HG02798 (cell line): Measurements from ENCODE around the gene LRRC2.

Experiments
- ATAC-seq: cut with Tn5 transposase; IDR thresholded peaks from one replicate; pipeline ENCODE4 v1.9.1; 2021; ENCODE audit warnings: mild to moderate bottlenecking; ENCODE audit not compliant: unreplicated experiment, poor library complexity

The LRRC2 gene

GRCh38 chr3:46484911-46485778 is 81.0 kb downstream of the LRRC2 start:
- ATAC-seq, result no peak

GRCh38 chr3:46484388-46484787 is 81.7 kb downstream of the LRRC2 start:
- ATAC-seq, result no peak

- ATAC-seq, result no peak
Observed at GRCh38 chr3:46483825-46484224, 82.3 kb downstream of the LRRC2 start.

- no peak for ATAC-seq
Observed at GRCh38 chr3:46482632-46483350, 83.3 kb downstream of the LRRC2 start.

DNA sequence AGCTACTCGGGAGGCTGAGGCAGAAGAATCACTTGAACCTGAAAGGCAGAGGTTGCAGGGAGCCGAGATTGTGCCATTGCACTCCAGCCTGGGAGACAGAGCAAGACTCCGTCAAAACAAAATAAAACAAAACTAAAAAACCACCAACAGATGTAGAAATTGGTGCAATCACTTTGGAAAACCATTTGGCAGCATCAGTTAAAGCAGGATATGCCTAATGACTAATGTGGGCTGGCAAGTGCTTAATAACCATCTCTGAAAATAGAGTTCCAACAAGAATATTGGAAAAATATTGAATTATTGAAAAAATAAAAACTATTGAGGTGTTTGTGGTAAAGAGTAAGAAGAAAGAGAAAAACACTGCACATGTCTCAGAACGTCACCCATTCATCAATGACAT is 84.5 kb downstream of the LRRC2 start:
- ATAC-seq, result no peak

DNA sequence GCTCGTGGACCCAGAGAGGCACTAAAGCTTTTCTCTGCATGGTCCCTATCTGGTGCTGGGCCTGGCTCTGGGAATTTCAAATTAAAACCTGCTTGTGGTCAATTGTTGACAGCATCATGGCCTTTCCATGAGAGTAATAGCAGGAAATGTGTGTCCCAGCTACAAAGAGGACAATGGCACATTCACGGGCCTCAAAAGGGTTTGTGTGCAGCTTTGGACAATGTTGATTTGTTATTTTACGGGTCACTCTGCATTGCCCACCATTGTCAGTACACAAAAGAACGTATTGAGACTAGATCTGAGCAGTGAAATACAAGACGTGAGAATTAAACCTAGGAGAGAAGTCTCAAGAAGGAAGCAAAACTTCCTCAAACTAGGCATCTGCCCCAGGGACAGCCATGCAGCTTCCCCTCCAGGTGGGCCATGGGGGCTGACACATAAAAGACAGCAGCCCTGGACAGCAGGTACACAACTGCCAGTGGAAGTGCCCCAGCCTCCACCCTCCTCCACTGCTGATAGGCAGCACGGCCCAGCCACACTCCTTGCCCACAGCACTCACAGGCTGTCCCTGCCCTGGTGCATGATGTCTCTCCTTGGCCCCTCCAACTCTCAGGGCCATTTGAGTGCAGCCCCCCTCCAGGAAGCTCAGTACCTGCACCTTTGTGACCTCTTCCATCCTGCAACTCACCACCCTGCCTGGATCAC is 85.5 kb downstream of the LRRC2 start:
- no peak for ATAC-seq

DNA sequence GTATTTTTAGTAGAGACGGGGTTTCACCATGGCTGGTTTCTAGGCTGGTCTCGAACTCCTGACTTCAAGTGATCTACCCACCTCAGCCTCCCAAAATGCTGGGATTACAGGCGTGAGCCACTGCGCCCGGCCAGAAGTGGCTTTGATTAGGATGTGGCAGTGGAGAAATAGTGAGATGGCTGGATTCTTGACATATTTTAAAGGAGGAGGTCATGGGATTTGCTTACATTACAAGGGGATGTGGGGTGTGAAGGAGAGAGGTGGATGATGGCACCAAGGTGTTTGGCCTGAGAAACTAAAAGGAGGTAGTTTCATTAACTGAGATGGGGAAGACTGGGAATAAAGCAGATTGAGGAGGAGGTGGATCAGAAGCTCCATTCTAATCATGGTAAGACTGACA is 86.4 kb downstream of the LRRC2 start:
- ATAC-seq, result no peak

- ATAC-seq, result no peak
Observed at GRCh38 chr3:46479021-46479420, 87.1 kb downstream of the LRRC2 start.

DNA sequence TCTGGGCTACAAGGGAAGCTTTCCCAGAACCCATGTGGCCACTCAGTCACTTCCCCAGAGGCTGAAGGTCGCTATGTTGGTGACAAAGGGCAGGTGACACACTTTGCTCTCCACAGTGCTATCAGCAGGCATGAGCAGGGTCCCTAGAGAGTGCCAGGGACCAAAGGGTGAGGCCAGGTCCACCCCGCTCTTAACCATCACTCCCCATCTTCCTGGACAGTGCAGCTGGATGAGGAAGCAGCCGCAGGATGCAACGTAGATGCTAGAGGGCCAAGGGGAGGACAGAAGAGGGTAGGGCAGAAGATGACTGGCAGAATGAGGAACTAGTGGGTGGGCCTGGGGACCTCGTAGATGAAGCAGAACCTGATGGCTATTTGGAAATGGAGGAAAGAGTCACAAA is 87.8 kb downstream of the LRRC2 start:
- ATAC-seq, result no peak

DNA sequence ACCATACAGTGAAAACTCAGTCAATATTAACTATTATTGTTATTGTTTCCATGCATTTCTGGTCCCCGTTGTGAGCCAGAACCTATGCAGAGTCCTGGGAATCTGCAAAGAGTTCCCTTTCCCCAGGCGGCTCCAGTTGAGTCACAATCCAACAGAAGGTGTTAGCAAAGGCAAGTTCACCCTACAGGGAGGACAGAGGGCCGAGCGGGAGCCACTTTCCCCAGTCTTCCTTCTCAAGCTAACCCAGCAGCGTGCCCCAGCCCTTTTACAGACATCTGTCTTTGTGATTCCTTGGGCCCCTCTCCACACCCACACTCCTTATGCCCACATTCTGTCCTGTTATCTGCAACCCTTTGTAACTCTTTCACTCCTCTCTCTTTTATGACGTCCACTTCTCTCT is 88.3 kb downstream of the LRRC2 start:
- ATAC-seq, result no peak

GRCh38 chr3:46477145-46477544 is 89.0 kb downstream of the LRRC2 start:
- ATAC-seq, result no peak

DNA sequence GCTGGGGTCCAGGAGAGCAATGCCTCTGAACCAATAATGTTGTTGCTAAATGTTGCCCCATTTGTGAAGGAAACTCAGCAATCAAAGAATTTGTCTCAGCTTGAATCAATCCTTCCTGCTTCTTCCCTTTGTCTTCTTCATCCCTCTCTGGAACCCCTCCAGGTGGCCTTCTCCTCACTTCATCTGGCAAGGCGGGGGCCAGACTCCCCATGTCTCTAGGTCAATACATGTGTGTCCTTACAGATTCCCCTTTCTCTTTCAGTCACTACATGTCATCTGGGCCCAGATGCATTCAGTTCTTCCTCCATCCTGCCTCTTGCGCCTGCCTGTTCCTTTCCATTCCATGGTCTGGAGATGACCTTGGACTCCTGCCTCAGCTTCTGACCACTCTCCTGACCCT is 93.4 kb downstream of the LRRC2 start:
- ATAC-seq, result no peak

DNA sequence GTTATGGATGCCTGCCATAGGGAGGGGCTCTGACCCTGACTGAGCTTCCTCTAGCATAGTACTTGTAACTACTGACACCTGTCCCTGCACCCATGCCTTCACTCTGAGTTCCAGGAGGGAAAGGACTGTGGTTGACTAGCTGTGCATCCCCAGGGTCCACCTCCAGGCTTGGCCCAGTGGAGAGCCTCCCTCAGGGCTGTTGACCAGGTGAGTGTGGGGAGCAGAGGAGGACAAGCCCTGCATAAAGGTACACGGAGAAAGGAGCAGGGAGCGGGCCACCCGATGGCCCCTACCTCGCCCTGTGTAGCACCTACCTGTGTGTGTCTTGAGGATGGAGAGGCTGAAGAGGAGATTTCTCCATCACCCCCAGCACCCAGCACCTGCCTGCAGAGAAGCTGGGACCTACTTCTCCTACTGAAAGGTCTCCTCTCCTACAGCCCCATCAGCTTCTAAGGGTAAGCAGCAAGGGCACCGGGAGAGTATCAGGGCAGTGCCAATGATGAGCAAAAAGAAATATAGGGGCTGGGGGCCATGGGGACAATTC is 94.7 kb downstream of the LRRC2 start:
- no peak for ATAC-seq

DNA sequence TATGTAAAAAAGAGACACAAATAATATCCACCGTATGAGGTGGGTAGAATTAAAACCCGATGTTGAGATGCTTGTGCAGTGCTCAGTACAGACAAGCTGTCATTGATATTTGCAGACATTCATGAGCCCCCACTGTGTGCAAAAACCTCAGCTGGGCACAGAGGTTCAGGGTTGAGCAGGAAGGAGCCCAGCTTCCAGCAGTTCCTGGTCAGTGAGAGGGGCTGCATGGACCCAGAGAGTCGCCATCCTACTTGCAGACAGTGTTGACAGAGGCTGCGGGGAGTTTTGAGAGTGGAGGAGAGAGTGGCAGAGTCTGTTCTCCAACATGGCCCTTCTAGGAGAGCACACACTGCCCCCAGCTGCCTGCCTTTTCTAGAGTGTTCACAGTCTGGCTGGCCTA is 95.3 kb downstream of the LRRC2 start:
- ATAC-seq, result no peak

GRCh38 chr3:46469680-46470357 is 96.3 kb downstream of the LRRC2 start:
- ATAC-seq, result no peak

DNA sequence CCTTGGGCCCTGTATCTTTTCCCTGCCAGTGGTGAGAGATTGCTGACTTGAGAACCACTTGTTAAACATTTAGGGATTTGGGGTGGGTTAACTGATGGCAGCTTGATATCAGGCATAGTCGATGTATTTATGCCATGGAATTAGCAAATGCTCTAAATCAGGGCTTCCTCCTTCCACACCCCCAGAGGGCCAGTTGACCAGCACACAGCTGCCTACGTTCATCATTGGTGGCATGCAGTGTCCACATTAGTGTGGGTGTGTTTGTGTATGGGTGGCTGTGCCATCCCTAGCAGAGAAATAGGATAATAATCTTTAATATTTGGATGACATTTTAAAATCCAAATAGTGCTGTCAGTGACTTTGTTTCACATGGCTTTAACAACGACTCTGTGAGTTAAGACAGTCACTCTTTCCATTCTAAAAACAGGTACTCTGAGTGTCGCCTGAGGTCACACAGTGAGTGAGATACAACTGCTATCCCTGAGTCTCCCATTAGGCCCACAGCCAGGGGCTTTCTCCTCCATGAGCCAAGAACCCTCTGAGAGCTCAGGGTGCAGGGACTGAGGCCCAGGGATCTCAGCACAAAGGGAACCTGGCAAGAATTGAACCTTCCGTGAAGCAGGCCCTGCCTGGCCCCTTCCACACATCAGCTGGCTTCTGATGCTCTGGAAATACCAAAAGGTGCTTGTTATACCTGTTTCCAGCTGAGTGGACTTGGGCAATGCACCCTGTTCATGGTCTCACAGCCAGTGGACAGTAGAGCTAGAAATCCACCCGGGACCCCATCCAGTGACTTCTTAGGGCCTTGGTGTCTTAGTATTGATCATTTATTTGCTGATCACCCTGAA is 97.1 kb downstream of the LRRC2 start:
- ATAC-seq, result no peak

- no peak for ATAC-seq
Observed at GRCh38 chr3:46467562-46467961, 98.5 kb downstream of the LRRC2 start.

DNA sequence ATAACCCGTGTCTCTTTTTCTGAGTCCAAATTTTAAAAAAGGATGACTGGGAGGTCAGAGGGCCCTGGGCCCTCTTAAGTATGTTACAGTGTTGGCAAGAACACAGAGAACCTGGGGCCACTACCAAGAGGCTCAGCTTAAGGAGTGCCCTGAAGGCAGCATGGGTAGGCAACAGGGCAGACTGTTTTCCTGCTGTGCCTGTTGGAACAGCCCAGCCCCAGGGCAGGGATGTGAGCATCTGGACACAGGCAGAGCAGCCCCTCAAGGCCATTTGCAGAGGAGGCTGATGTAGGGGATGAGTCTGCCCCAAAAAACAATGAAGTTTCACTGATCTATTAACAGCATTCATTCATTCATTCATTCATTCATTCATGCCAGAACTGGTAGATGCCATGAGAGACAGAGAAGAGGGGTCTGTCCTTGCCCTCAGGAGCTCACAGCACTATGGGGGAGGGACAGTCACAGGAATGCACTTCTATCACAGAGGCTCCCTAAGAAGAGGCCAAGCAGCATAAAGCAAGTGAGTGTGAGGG is 99.2 kb downstream of the LRRC2 start:
- no peak for ATAC-seq

GRCh38 chr3:46466273-46466672 is 99.8 kb downstream of the LRRC2 start:
- no peak for ATAC-seq
